ENCODE measurements around the gene RCAN3. TPM values are rescaled to one million over a fixed set of nuclear protein-coding genes. Genes with fewer than 3 reads are reported as not detected.

The RCAN3 gene
- total and polyA plus RNA-seq, 2 of the 13 experiments (the other 11 are each of a cell fraction or from before 2014, with no cell fraction given), result 12.2 to 13.3 TPM

GRCh38 chr1:24525606-24526005, 23.0 kb downstream of the RCAN3 start:
- FAIRE-seq (no peak), ATAC-seq (no peak), DNase-seq (ENCODE audit: low spot score) (no peak)
- Histone ChIP-seq H2AFZ (ENCODE audit: low read length) (no peak overlapping the region), H3K79me2 (ENCODE audit: insufficient read depth, low read length) (no peaks in the 10 kb centered on the region), H3K27ac (ENCODE audit: extremely low read length, insufficient read depth, low read length) (no peak overlapping the region), H3K4me2 (ENCODE audit: low read depth, low read length) (no peak overlapping the region), H3K36me3 (replicated peaks in 1 of 2; ENCODE audit: control insufficient read depth in 1 of 2, insufficient read depth in 2 of 2, low read length in 2 of 2) (peaks cover 1 to 2% of the 10 kb centered on the region in 2 experiments; a peak in 1 of 5 replicates), H3K4me3 (replicated peaks in 1 of 3; ENCODE audit: insufficient read depth in 1 of 3, low read depth in 2 of 3, low read length in 3 of 3) (no peak overlapping the region), H3K4me1 (ENCODE audit: insufficient read depth, low read length) (peaks cover 38% of the 10 kb centered on the region), H3K9ac (ENCODE audit: insufficient read depth, low read depth, low read length) (no peak overlapping the region), H4K20me1 (ENCODE audit: insufficient read depth, low read length) (no peaks in the 10 kb centered on the region), H3K9me3 (ENCODE audit: low read length) (no peaks in the 10 kb centered on the region), H3K27me3 (ENCODE audit: control insufficient read depth in 1 of 2, insufficient read depth in 2 of 2, low read length in 2 of 2) (no peaks in the 10 kb centered on the region)
- in situ Hi-C loops (cut with HindIII; ENCODE audit: extremely low pct_ligation_motif_present, low pct_unique_long_range_greater_than_20kb) (no loop called here), intact Hi-C loops (cut with micrococcal nuclease; ENCODE audit: unreplicated experiment) (loop anchor here (2.0 kb wide), 1 partner anchor 111 kb away; the partner anchor contains the start of gene NIPAL3)
- no peak for TF ChIP-seq ZNF256 (CRISPR knock-in tag; conservative IDR thresholded peaks at IDR 0.05)
- no peak for TF ChIP-seq PCBP2 (optimal IDR thresholded peaks at IDR 0.05; ENCODE audit: low read depth, low read length, poor library complexity, severe bottlenecking)
- ChIA-PET POLR2A (interaction anchor here (1.0 kb wide), 1 partner anchor 23 kb away, joined by 3 read pairs; no protein-coding TSS in a partner anchor), CTCF (ENCODE audit: low intra/inter-chr PET ratio, low total read pairs) (no interaction called here)
- WGBS (ENCODE audit: low lambda C conversion rate), result 98% methylated on average over 6 of the region's 6 CpGs
- BruUV-seq (replicated peaks), result no TSS peak

GRCh38 chr1:24526045-24526444, 23.4 kb downstream of the RCAN3 start:
- intact Hi-C loops (cut with micrococcal nuclease; ENCODE audit: unreplicated experiment), result loop anchor here (2.0 kb wide), 1 partner anchor 111 kb away; the partner anchor contains the start of gene NIPAL3
- ATAC-seq (no peak), FAIRE-seq (no peak), DNase-seq (ENCODE audit: low spot score) (no peak)
- CTCF ChIA-PET (ENCODE audit: low intra/inter-chr PET ratio, low total read pairs), result no interaction called here
- Histone ChIP-seq H2AFZ (ENCODE audit: low read length) (no peak overlapping the region), H3K79me2 (ENCODE audit: insufficient read depth, low read length) (no peaks in the 10 kb centered on the region), H3K36me3 (replicated peaks in 1 of 2; ENCODE audit: control insufficient read depth in 1 of 2, insufficient read depth in 2 of 2, low read length in 2 of 2) (peaks cover 1 to 2% of the 10 kb centered on the region in 2 experiments; a peak in 1 of 5 replicates), H4K20me1 (ENCODE audit: insufficient read depth, low read length) (no peaks in the 10 kb centered on the region), H3K9ac (ENCODE audit: insufficient read depth, low read depth, low read length) (no peak overlapping the region), H3K27me3 (ENCODE audit: control insufficient read depth in 1 of 2, insufficient read depth in 2 of 2, low read length in 2 of 2) (no peaks in the 10 kb centered on the region), H3K9me3 (ENCODE audit: low read length) (no peaks in the 10 kb centered on the region), H3K4me1 (ENCODE audit: insufficient read depth, low read length) (peaks cover 38% of the 10 kb centered on the region), H3K27ac (ENCODE audit: extremely low read length, insufficient read depth, low read length) (no peak overlapping the region), H3K4me3 (replicated peaks in 1 of 3; ENCODE audit: insufficient read depth in 1 of 3, low read depth in 2 of 3, low read length in 3 of 3) (no peak overlapping the region), H3K4me2 (ENCODE audit: low read depth, low read length) (no peak overlapping the region)
- in situ Hi-C loops (cut with HindIII; ENCODE audit: extremely low pct_ligation_motif_present, low pct_unique_long_range_greater_than_20kb), result no loop called here
- WGBS (ENCODE audit: low lambda C conversion rate), result 82% methylated on average over 7 of the region's 7 CpGs
- no TSS peak for BruUV-seq (replicated peaks)
- TF ChIP-seq ZNF121 (CRISPR knock-in tag; IDR thresholded peaks at IDR 0.05) (peak; percentile 68), ZNF430 (CRISPR knock-in tag; IDR thresholded peaks at IDR 0.05) (no peak), NPAS2 (CRISPR knock-in tag; IDR thresholded peaks at IDR 0.05; ENCODE audit: borderline replicate concordance) (no peak)
- POLR2A ChIA-PET, result interaction anchor here (1.0 kb wide), 1 partner anchor 23 kb away, joined by 3 read pairs; no protein-coding TSS in a partner anchor

Measured in HepG2 (cell line).